MCF 10A (cell line): ENCODE measurements around the gene YDJC. TPM values are rescaled to one million over a fixed set of nuclear protein-coding genes. Genes with fewer than 3 reads are reported as not detected.

Experiments
- BruUV-seq: library from RNA; stranded (reverse); fragments of 400-500 nt; replicated peaks from 2 replicates; lab custom pipeline; 2021; lab: Mats Ljungman, UMichigan
- CTCF ChIA-PET: fragments of 300-600 bp; sonication (Branson Sonifier 250); formaldehyde crosslinking; extraction: SDS; loops from one replicate; lab custom pipeline; 2021; ENCODE audit warnings: antibody characterized with exemption, inconsistent platforms; lab: Yijun Ruan, JAX
- POLR2A ChIA-PET: fragments of 300-600, 350-650 bp; sonication (Branson Sonifier 250); formaldehyde crosslinking; extraction: SDS; loops from one replicate; lab custom pipeline; 2020; ENCODE audit warnings: antibody characterized with exemption, inconsistent platforms; lab: Yijun Ruan, JAX
- DNase-seq: peaks from one replicate; pipeline ENCODE4 v3.0.0-alpha.2; 2018; ENCODE audit not compliant: unreplicated experiment
- H3K27ac Mint-ChIP-seq: one replicate; pipeline ENCODE4 v1.8.0; 2022; ENCODE audit warnings: mild to moderate bottlenecking, low read depth, mixed read lengths; ENCODE audit not compliant: unreplicated experiment
- H3K27me3 Mint-ChIP-seq: one replicate; pipeline ENCODE4 v1.8.0; 2022; ENCODE audit warnings: mixed read lengths; ENCODE audit not compliant: insufficient read depth, unreplicated experiment
- H3K36me3 Mint-ChIP-seq: one replicate; pipeline ENCODE4 v1.8.0; 2022; ENCODE audit warnings: mild to moderate bottlenecking, moderate library complexity, mixed read lengths; ENCODE audit not compliant: insufficient read depth, unreplicated experiment
- H3K4me1 Mint-ChIP-seq: one replicate; pipeline ENCODE4 v1.8.0; 2022; ENCODE audit warnings: mixed read lengths; ENCODE audit not compliant: insufficient read depth, unreplicated experiment
- H3K4me3 Mint-ChIP-seq: one replicate; pipeline ENCODE4 v1.8.0; 2022; ENCODE audit warnings: mild to moderate bottlenecking, moderate library complexity, mixed read lengths; ENCODE audit not compliant: unreplicated experiment
- H3K9me3 Mint-ChIP-seq: one replicate; pipeline ENCODE4 v1.8.0; 2022; ENCODE audit warnings: mixed read lengths; ENCODE audit not compliant: unreplicated experiment
- intact Hi-C: fragments of 100-400 bp; cut with micrococcal nuclease; formaldehyde crosslinking; loops from 2 replicates; pipeline ENCODE4 v1.14.1; 2022
- total RNA-seq: library from RNA; stranded (reverse); gene quantifications from 2 replicates; pipeline ENCODE4 v1.2.3, GENCODE V29; 2022
- TF ChIP-seq, protein P1 (sequence below): fragments of 200-600 bp; IDR thresholded peaks from one replicate; pipeline ENCODE4 v1.8.0; 2022; ENCODE audit warnings: antibody characterized with exemption, mild to moderate bottlenecking; ENCODE audit not compliant: unreplicated experiment

Gene YDJC
- total RNA-seq, 1 experiment from 2014 or later: 83.5 TPM

DNA sequence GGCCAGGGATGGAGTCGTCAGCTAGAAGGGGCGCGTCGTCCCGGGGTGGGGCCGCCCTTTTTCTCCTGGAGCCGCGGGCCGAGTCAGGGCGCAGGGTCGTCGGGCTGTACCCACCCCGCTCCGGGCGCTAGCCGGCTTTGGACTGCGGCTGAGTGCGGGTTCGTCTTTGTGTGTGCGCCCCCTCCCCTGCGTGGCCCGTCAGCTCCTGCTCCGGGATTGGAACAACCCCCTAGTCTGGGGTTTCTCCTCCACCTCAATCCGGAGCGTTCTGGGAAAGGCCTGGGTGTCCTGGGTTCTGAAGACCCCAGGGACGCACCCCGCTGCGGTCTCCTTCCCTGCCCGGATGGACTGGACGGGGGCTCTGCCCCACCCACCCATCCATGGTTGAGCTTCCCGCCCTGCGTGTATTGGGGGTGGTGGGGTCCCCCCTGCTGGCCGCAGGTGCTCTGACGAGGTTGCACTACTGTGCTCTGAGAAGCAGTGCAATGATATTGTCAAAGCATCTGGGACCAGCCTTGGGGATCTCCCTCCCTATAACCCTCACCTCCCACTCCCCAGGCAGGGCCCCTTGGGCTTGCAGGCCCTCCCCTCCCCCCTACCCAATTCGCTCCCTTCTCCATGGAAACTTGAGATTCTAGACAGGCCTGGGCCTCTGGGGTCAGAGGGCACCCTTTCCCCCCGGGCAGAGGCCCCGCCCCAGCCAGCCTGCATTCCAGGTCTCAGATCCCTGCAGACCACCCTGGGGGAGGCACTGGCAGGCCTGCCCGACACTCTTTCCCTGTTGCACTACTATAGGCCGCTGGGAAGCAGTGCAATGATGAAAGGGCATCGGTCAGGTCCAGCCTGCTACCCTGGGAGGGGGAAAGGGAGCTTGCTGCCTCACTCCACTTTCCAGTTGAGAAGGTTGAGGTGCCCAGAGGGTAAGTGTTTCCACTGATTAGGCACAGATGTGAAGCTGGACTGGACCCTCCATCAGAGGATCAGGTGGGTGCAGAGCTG lies 23.0 kb upstream of the YDJC start:
- H3K4me3 Mint-ChIP-seq: peak overlapping the region; percentile 85
- TF ChIP-seq, protein P1, sequence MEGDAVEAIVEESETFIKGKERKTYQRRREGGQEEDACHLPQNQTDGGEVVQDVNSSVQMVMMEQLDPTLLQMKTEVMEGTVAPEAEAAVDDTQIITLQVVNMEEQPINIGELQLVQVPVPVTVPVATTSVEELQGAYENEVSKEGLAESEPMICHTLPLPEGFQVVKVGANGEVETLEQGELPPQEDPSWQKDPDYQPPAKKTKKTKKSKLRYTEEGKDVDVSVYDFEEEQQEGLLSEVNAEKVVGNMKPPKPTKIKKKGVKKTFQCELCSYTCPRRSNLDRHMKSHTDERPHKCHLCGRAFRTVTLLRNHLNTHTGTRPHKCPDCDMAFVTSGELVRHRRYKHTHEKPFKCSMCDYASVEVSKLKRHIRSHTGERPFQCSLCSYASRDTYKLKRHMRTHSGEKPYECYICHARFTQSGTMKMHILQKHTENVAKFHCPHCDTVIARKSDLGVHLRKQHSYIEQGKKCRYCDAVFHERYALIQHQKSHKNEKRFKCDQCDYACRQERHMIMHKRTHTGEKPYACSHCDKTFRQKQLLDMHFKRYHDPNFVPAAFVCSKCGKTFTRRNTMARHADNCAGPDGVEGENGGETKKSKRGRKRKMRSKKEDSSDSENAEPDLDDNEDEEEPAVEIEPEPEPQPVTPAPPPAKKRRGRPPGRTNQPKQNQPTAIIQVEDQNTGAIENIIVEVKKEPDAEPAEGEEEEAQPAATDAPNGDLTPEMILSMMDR: no peak
- POLR2A ChIA-PET: interaction anchor here (0.7 to 3.3 kb wide), 3 partner anchors 11 to 1045 kb away, joined by 3 to 23 read pairs (median 3); partner anchors contain the start of gene SDF2L1
- H3K9me3 Mint-ChIP-seq: no peaks in the 10 kb centered on the region
- intact Hi-C loops: no loop called here
- H3K27me3 Mint-ChIP-seq: no peaks in the 10 kb centered on the region
- TSS peak; percentile 17 for BruUV-seq
- H3K36me3 Mint-ChIP-seq: peaks cover 10% of the 10 kb centered on the region
- H3K27ac Mint-ChIP-seq: no peak overlapping the region
- no peak for DNase-seq
- H3K4me1 Mint-ChIP-seq: peaks cover 5% of the 10 kb centered on the region
- CTCF ChIA-PET: interaction anchor here (0.6 to 1.2 kb wide), 2 partner anchors 10 to 285 kb away, joined by 3 to 4 read pairs; no protein-coding TSS in a partner anchor

GRCh38 chr22:21652010-21652546 lies 22.3 kb upstream of the YDJC start:
- TF ChIP-seq, protein P1: no peak
- Mint-ChIP-seq H3K4me1 (peaks cover 5% of the 10 kb centered on the region), H3K9me3 (no peaks in the 10 kb centered on the region), H3K27me3 (no peaks in the 10 kb centered on the region), H3K4me3 (peak overlapping the region; percentile 85), H3K36me3 (peaks cover 12% of the 10 kb centered on the region), H3K27ac (no peak overlapping the region)
- CTCF ChIA-PET: interaction anchor here (0.6 to 0.7 kb wide), 4 partner anchors 75 to 1546 kb away, joined by 3 read pairs; no protein-coding TSS in a partner anchor
- no TSS peak for BruUV-seq
- intact Hi-C loops: no loop called here
- POLR2A ChIA-PET: interaction anchor here (0.6 to 3.3 kb wide), 4 partner anchors 10 to 1045 kb away, joined by 3 to 23 read pairs (median 5); partner anchors contain the start of genes PPIL2 and SDF2L1
- peak; percentile 87 for DNase-seq

- intact Hi-C loops: no loop called here
- H3K4me3 Mint-ChIP-seq: peak overlapping the region; percentile 85
- no TSS peak for BruUV-seq
- no peaks in the 10 kb centered on the region for H3K9me3 Mint-ChIP-seq
- ChIA-PET CTCF (interaction anchor here (0.6 to 0.7 kb wide), 3 partner anchors 75 to 1545 kb away, joined by 3 read pairs; no protein-coding TSS in a partner anchor), POLR2A (interaction anchor here (0.6 to 3.3 kb wide), 3 partner anchors 9 to 30 kb away, joined by 3 to 23 read pairs (median 7); partner anchors contain the start of genes PPIL2 and SDF2L1)
- H3K4me1 Mint-ChIP-seq: no peaks in the 10 kb centered on the region
- TF ChIP-seq, protein P1: no peak
- H3K27ac Mint-ChIP-seq: no peak overlapping the region
- no peak for DNase-seq
- H3K27me3 Mint-ChIP-seq: no peaks in the 10 kb centered on the region
- H3K36me3 Mint-ChIP-seq: peaks cover 17% of the 10 kb centered on the region
Measured at GRCh38 chr22:21651521-21652009, 21.7 kb upstream of the YDJC start.
